Liver (tissue), 9 donors: ENCODE results near the gene NHLRC2. TPM values are rescaled to one million over a fixed set of nuclear protein-coding genes. Genes with fewer than 3 reads are reported as not detected.

Experiments
- DNase-seq: peaks from one replicate; pipeline ENCODE4 v3.0.0-alpha.2; 2017; ENCODE audit warnings: low spot score
- H3K27ac ChIP-seq, 2 donors: one replicate each; pipeline ENCODE4 v1.7.0; 2013; ENCODE audit warnings: inconsistent platforms in 2 of 2, low read length in 2 of 2, control low read depth in 1 of 2, low read depth in 1 of 2, mild to moderate bottlenecking in 1 of 2
- H3K27me3 ChIP-seq, 4 donors: one replicate each; pipeline versions ENCODE4 v1.6.1 to v1.7.0; 2013; ENCODE audit warnings: low read length in 3 of 4, inconsistent platforms in 1 of 4, mild to moderate bottlenecking in 1 of 4, moderate library complexity in 1 of 4; ENCODE audit not compliant: control insufficient read depth in 4 of 4, insufficient read depth in 4 of 4
- H3K36me3 ChIP-seq, 4 donors: one replicate each; pipeline versions ENCODE4 v1.6.1 to v1.7.0; 2013; ENCODE audit warnings: low read length in 3 of 4, mild to moderate bottlenecking in 3 of 4, low read depth in 1 of 4, moderate library complexity in 1 of 4; ENCODE audit not compliant: control insufficient read depth in 4 of 4, insufficient read depth in 3 of 4
- H3K4me1 ChIP-seq, 4 donors: one replicate each; pipeline versions ENCODE4 v1.6.1 to v1.7.0; 2013; ENCODE audit warnings: low read length in 3 of 4, mild to moderate bottlenecking in 3 of 4, moderate library complexity in 1 of 4; ENCODE audit not compliant: control insufficient read depth in 4 of 4, insufficient read depth in 4 of 4
- H3K4me3 ChIP-seq, 3 donors: one replicate each; pipeline versions ENCODE4 v1.6.1 to v1.7.0; 2013; ENCODE audit warnings: low read length in 3 of 3, control low read depth in 1 of 3, low read depth in 1 of 3, mild to moderate bottlenecking in 1 of 3
- H3K9ac ChIP-seq, 2 donors: one replicate each; pipeline ENCODE4 v1.7.0; 2013; ENCODE audit warnings: low read length in 2 of 2, mild to moderate bottlenecking in 2 of 2, moderate library complexity in 2 of 2, control low read depth in 1 of 2, low read depth in 1 of 2
- H3K9me3 ChIP-seq, 4 donors: one replicate each; pipeline versions ENCODE4 v1.6.1 to v1.7.0; 2013; ENCODE audit warnings: low read length in 3 of 4; ENCODE audit not compliant: control insufficient read depth in 4 of 4
- ATF3 ChIP-seq: IDR thresholded peaks from 2 replicates; pipeline ENCODE4 v1.6.1; 2016; ENCODE audit warnings: antibody characterized with exemption
- CTCF ChIP-seq: fragments of 150-350 bp; IDR thresholded peaks from 2 replicates; pipeline ENCODE4 v1.5.1; 2017; ENCODE audit warnings: improper control_type of control experiment, low read depth, low read length; ENCODE audit not compliant: missing input control
- EGR1 ChIP-seq, 2 donors: IDR thresholded peaks; 2 replicates each; pipeline ENCODE4 v1.6.1; 2016 to 2018; ENCODE audit warnings: antibody characterized with exemption in 2 of 2, low read depth in 2 of 2
- FOXA1 ChIP-seq: IDR thresholded peaks from 2 replicates; pipeline ENCODE4 v1.6.1; 2016; ENCODE audit warnings: antibody characterized with exemption
- FOXA2 ChIP-seq: IDR thresholded peaks from 2 replicates; pipeline ENCODE4 v1.6.1; 2016; ENCODE audit warnings: antibody characterized with exemption
- GABPA ChIP-seq, 2 donors: IDR thresholded peaks in 1 of 2; conservative IDR thresholded peaks in 1 of 2; 2 replicates each; pipeline ENCODE4 v1.6.1; 2016; ENCODE audit warnings: antibody characterized with exemption in 2 of 2, mild to moderate bottlenecking in 1 of 2, moderate library complexity in 1 of 2
- HNF4A ChIP-seq, 2 donors: conservative IDR thresholded peaks; 2 replicates each; pipeline ENCODE4 v1.6.1; 2016; ENCODE audit warnings: antibody characterized with exemption in 2 of 2, mild to moderate bottlenecking in 2 of 2
- HNF4G ChIP-seq: IDR thresholded peaks from 2 replicates; pipeline ENCODE4 v1.6.1; 2016; ENCODE audit warnings: antibody characterized with exemption
- JUND ChIP-seq, 2 donors: IDR thresholded peaks; 2 replicates each; pipeline ENCODE4 v1.6.1; 2016; ENCODE audit warnings: antibody characterized with exemption in 2 of 2
- MAX ChIP-seq: IDR thresholded peaks from 2 replicates; pipeline ENCODE4 v1.6.1; 2016; ENCODE audit warnings: antibody characterized with exemption
- NR2F2 ChIP-seq: IDR thresholded peaks from 2 replicates; pipeline ENCODE4 v1.6.1; 2016; ENCODE audit warnings: antibody characterized with exemption
- RAD21 ChIP-seq, 2 donors: IDR thresholded peaks; 2 replicates each; pipeline ENCODE4 v1.6.1; 2016; ENCODE audit warnings: antibody characterized with exemption in 2 of 2, mild to moderate bottlenecking in 2 of 2
- REST ChIP-seq: IDR thresholded peaks from 2 replicates; pipeline ENCODE4 v1.6.1; 2016; ENCODE audit warnings: antibody characterized with exemption, mild to moderate bottlenecking
- RXRA ChIP-seq, 2 donors: IDR thresholded peaks; 2 replicates each; pipeline ENCODE4 v1.6.1; 2017 to 2018; ENCODE audit warnings: antibody characterized with exemption in 2 of 2, mild to moderate bottlenecking in 1 of 2
- SP1 ChIP-seq: IDR thresholded peaks from 2 replicates; pipeline ENCODE4 v1.6.1; 2018; ENCODE audit warnings: antibody characterized with exemption, mild to moderate bottlenecking
- TAF1 ChIP-seq: conservative IDR thresholded peaks from 2 replicates; pipeline ENCODE4 v1.6.1; 2016; ENCODE audit warnings: antibody characterized with exemption, mild to moderate bottlenecking
- YY1 ChIP-seq: IDR thresholded peaks from 2 replicates; pipeline ENCODE4 v1.6.1; 2016; ENCODE audit warnings: antibody characterized with exemption, mild to moderate bottlenecking
- ZBTB33 ChIP-seq: IDR thresholded peaks from 2 replicates; pipeline ENCODE4 v1.6.1; 2016; ENCODE audit warnings: antibody characterized with exemption
- WGBS: extraction: QIAGEN DNeasy Blood & Tissue Kit; methylation state at CpG from one replicate; pipeline ENCODE4 v1.1.7; 2013; 5-methylcytosine and 5-hydroxymethylcytosine counted together
- polyA plus RNA-seq, 2 donors: library from polyadenylated mRNA; stranded (reverse) in 1 of 2; unstranded in 1 of 2; fragments of 200-250 nt in 1 of 2; fragments of >200 nt in 1 of 2; fragmentation: Nextera tagmentation in 1 of 2; extraction: Ambion mirVana in 1 of 2; gene quantifications; one replicate each; pipeline versions ENCODE4 v1.2.1 to v1.2.3, GENCODE V29; 2013 to 2015
- total RNA-seq, 2 donors: library from RNA; depleted of rRNA; stranded (reverse); fragments of >200 nt; gene quantifications; one replicate each; pipeline ENCODE4 v1.2.3, GENCODE V29; 2014
- donor health status: healthy.
- donor health status: healthy.
- donor health status: healthy.
- donor health status: healthy.
- donor health status: healthy.

The NHLRC2 gene
- total and polyA plus RNA-seq, 4 donors: 2.3 to 14.2 (median 7.4) TPM

GRCh38 chr10:113933894-113934532, 79.6 kb downstream of the NHLRC2 start:
- H3K27ac ChIP-seq: peak overlapping the region; percentile 82 to 83
- 36% methylated on average over 8 of the region's 8 CpGs for WGBS
- TF ChIP-seq REST (peak; percentile 87), RAD21 (IDR thresholded peaks at IDR 0.05) (peak; percentile 25 to 51), FOXA1 (peak; percentile 65), RXRA (IDR thresholded peaks at IDR 0.05) (peak; percentile 79 to 96), SP1 (peak; percentile 89), FOXA2 (peak; percentile 7), CTCF (no peak), JUND (IDR thresholded peaks at IDR 0.05) (peak in 1 of 2 donors; percentile 57), GABPA (IDR thresholded peaks at IDR 0.05 in 1 of 2, conservative IDR thresholded peaks at IDR 0.05 in 1 of 2) (peak in 1 of 2 donors; percentile 19), YY1 (peak; percentile 84), ZBTB33 (peak; percentile 87), HNF4G (no peak), TAF1 (no peak), NR2F2 (no peak), EGR1 (IDR thresholded peaks at IDR 0.05; ENCODE audit: low read depth in 2 of 2) (peak; percentile 94 to 98), HNF4A (conservative IDR thresholded peaks at IDR 0.05) (peak; percentile 59 to 88), MAX (peak; percentile 78), ATF3 (no peak)

More at GRCh38 chr10:113933894-113934532, 79.6 kb downstream of the NHLRC2 start:
- H3K36me3 ChIP-seq: no peaks in the 10 kb centered on the region
- no peaks in the 10 kb centered on the region for H3K27me3 ChIP-seq
- no peak overlapping the region for H3K4me3 ChIP-seq
- peaks cover 4 to 13% (median 8%) of the 10 kb centered on the region in 4 donors for H3K4me1 ChIP-seq
- H3K9me3 ChIP-seq: no peaks in the 10 kb centered on the region
- DNase-seq: no peak
- peak overlapping the region in 1 of 2 donors; percentile 76 for H3K9ac ChIP-seq
